ENCODE data around the gene HOXC4. TPM values are rescaled to one million over a fixed set of nuclear protein-coding genes. Genes with fewer than 3 reads are reported as not detected.
"Not testable (repeated sequence)": the region's sequence is repeated elsewhere in the genome, so short reads cannot be mapped to it uniquely, and the experiment has no call there.

Gene HOXC4
- total and polyA plus RNA-seq, 2 donors: 0.19 to 0.37 TPM

- H3K4me1 ChIP-seq (ENCODE audit: control insufficient read depth in 2 of 2, insufficient read depth in 2 of 2, low read length in 2 of 2); H3K4me3 ChIP-seq (ENCODE audit: low read length in 2 of 2); H3K27ac ChIP-seq (ENCODE audit: low read depth in 1 of 2, low read length in 1 of 2); DNase-seq (ENCODE audit: low read depth in 6 of 9, low spot score in 9 of 9); H3K9me3 ChIP-seq (ENCODE audit: control insufficient read depth in 2 of 2, insufficient read depth in 1 of 2, low read length in 1 of 2); H3K36me3 ChIP-seq (ENCODE audit: control insufficient read depth in 2 of 2, insufficient read depth in 2 of 2, low read length in 1 of 2): not testable (repeated sequence)
- WGBS: 4% methylated on average over 37 of the region's 37 CpGs
- H3K27me3 ChIP-seq (ENCODE audit: control insufficient read depth in 2 of 2, insufficient read depth in 1 of 2, low read length in 1 of 2): peaks cover 6 to 45% of the 10 kb centered on the region in 2 donors
Observed at GRCh38 chr12:54090312-54090711, 36.7 kb downstream of the HOXC4 start.

- not testable (repeated sequence) for H3K4me3 ChIP-seq (ENCODE audit: low read length in 2 of 2); H3K9me3 ChIP-seq (ENCODE audit: control insufficient read depth in 2 of 2, insufficient read depth in 1 of 2, low read length in 1 of 2)
Observed at GRCh38 chr12:54092943-54093342, 39.3 kb downstream of the HOXC4 start.

GRCh38 chr12:54095928-54096327, 42.3 kb downstream of the HOXC4 start:
- WGBS: 74% methylated on average over 5 of the region's 5 CpGs
- peaks cover 4 to 28% of the 10 kb centered on the region in 2 donors for H3K27me3 ChIP-seq (ENCODE audit: control insufficient read depth in 2 of 2, insufficient read depth in 1 of 2, low read length in 1 of 2)
- not testable (repeated sequence) for H3K36me3 ChIP-seq (ENCODE audit: control insufficient read depth in 2 of 2, insufficient read depth in 2 of 2, low read length in 1 of 2); H3K9me3 ChIP-seq (ENCODE audit: control insufficient read depth in 2 of 2, insufficient read depth in 1 of 2, low read length in 1 of 2); H3K4me1 ChIP-seq (ENCODE audit: control insufficient read depth in 2 of 2, insufficient read depth in 2 of 2, low read length in 2 of 2); H3K27ac ChIP-seq (ENCODE audit: low read depth in 1 of 2, low read length in 1 of 2); DNase-seq (ENCODE audit: low read depth in 6 of 9, low spot score in 9 of 9); H3K4me3 ChIP-seq (ENCODE audit: low read length in 2 of 2)

More at GRCh38 chr12:54092943-54093342, 39.3 kb downstream of the HOXC4 start:
- not testable (repeated sequence) for DNase-seq (ENCODE audit: low read depth in 6 of 9, low spot score in 9 of 9); H3K27ac ChIP-seq (ENCODE audit: low read depth in 1 of 2, low read length in 1 of 2); H3K4me1 ChIP-seq (ENCODE audit: control insufficient read depth in 2 of 2, insufficient read depth in 2 of 2, low read length in 2 of 2); H3K36me3 ChIP-seq (ENCODE audit: control insufficient read depth in 2 of 2, insufficient read depth in 2 of 2, low read length in 1 of 2)
- H3K27me3 ChIP-seq (ENCODE audit: control insufficient read depth in 2 of 2, insufficient read depth in 1 of 2, low read length in 1 of 2): peaks cover 6 to 42% of the 10 kb centered on the region in 2 donors
- 57% methylated on average over 2 of the region's 2 CpGs for WGBS

GRCh38 chr12:54098644-54099043, 45.0 kb downstream of the HOXC4 start:
- not testable (repeated sequence) for H3K4me1 ChIP-seq (ENCODE audit: control insufficient read depth in 2 of 2, insufficient read depth in 2 of 2, low read length in 2 of 2); H3K36me3 ChIP-seq (ENCODE audit: control insufficient read depth in 2 of 2, insufficient read depth in 2 of 2, low read length in 1 of 2); DNase-seq (ENCODE audit: low read depth in 6 of 9, low spot score in 9 of 9); H3K4me3 ChIP-seq (ENCODE audit: low read length in 2 of 2); H3K9me3 ChIP-seq (ENCODE audit: control insufficient read depth in 2 of 2, insufficient read depth in 1 of 2, low read length in 1 of 2); H3K27ac ChIP-seq (ENCODE audit: low read depth in 1 of 2, low read length in 1 of 2)
- H3K27me3 ChIP-seq (ENCODE audit: control insufficient read depth in 2 of 2, insufficient read depth in 1 of 2, low read length in 1 of 2): peaks cover 0 to 22% of the 10 kb centered on the region in 2 donors
- 80% methylated on average over 2 of the region's 2 CpGs for WGBS

- not testable (repeated sequence) for H3K36me3 ChIP-seq (ENCODE audit: control insufficient read depth in 2 of 2, insufficient read depth in 2 of 2, low read length in 1 of 2); H3K9me3 ChIP-seq (ENCODE audit: control insufficient read depth in 2 of 2, insufficient read depth in 1 of 2, low read length in 1 of 2)
- 79% methylated on average over 6 of the region's 6 CpGs for WGBS
Observed at GRCh38 chr12:54100588-54100987, 47.0 kb downstream of the HOXC4 start.

GRCh38 chr12:54102223-54102622, 48.6 kb downstream of the HOXC4 start:
- WGBS: 47% methylated on average over 6 of the region's 6 CpGs
- H3K27ac ChIP-seq (ENCODE audit: low read depth in 1 of 2, low read length in 1 of 2); H3K4me3 ChIP-seq (ENCODE audit: low read length in 2 of 2); DNase-seq (ENCODE audit: low read depth in 6 of 9, low spot score in 9 of 9); H3K36me3 ChIP-seq (ENCODE audit: control insufficient read depth in 2 of 2, insufficient read depth in 2 of 2, low read length in 1 of 2); H3K4me1 ChIP-seq (ENCODE audit: control insufficient read depth in 2 of 2, insufficient read depth in 2 of 2, low read length in 2 of 2); H3K9me3 ChIP-seq (ENCODE audit: control insufficient read depth in 2 of 2, insufficient read depth in 1 of 2, low read length in 1 of 2): not testable (repeated sequence)
- H3K27me3 ChIP-seq (ENCODE audit: control insufficient read depth in 2 of 2, insufficient read depth in 1 of 2, low read length in 1 of 2): peaks cover 5 to 31% of the 10 kb centered on the region in 2 donors

More at GRCh38 chr12:54100588-54100987, 47.0 kb downstream of the HOXC4 start:
- not testable (repeated sequence) for H3K4me1 ChIP-seq (ENCODE audit: control insufficient read depth in 2 of 2, insufficient read depth in 2 of 2, low read length in 2 of 2); H3K27ac ChIP-seq (ENCODE audit: low read depth in 1 of 2, low read length in 1 of 2); DNase-seq (ENCODE audit: low read depth in 6 of 9, low spot score in 9 of 9); H3K4me3 ChIP-seq (ENCODE audit: low read length in 2 of 2)
- peaks cover 0 to 25% of the 10 kb centered on the region in 2 donors for H3K27me3 ChIP-seq (ENCODE audit: control insufficient read depth in 2 of 2, insufficient read depth in 1 of 2, low read length in 1 of 2)

GRCh38 chr12:54103827-54104226, 50.2 kb downstream of the HOXC4 start:
- not testable (repeated sequence) for H3K4me1 ChIP-seq (ENCODE audit: control insufficient read depth in 2 of 2, insufficient read depth in 2 of 2, low read length in 2 of 2); DNase-seq (ENCODE audit: low read depth in 6 of 9, low spot score in 9 of 9); H3K27ac ChIP-seq (ENCODE audit: low read depth in 1 of 2, low read length in 1 of 2); H3K4me3 ChIP-seq (ENCODE audit: low read length in 2 of 2); H3K36me3 ChIP-seq (ENCODE audit: control insufficient read depth in 2 of 2, insufficient read depth in 2 of 2, low read length in 1 of 2); H3K9me3 ChIP-seq (ENCODE audit: control insufficient read depth in 2 of 2, insufficient read depth in 1 of 2, low read length in 1 of 2)
- 88% methylated on average over 1 of the region's 1 CpG for WGBS
- peaks cover 8 to 41% of the 10 kb centered on the region in 2 donors for H3K27me3 ChIP-seq (ENCODE audit: control insufficient read depth in 2 of 2, insufficient read depth in 1 of 2, low read length in 1 of 2)

Other genes with a start within 250 kb of the HOXC4 start
- gene HOXC13, start 115.0 kb upstream of the HOXC4 start, total RNA-seq: 0.05 TPM
- gene HOXC13, start 115.0 kb upstream of the HOXC4 start, polyA plus RNA-seq: 0.07 TPM
- gene HOXC12, start 98.9 kb upstream of the HOXC4 start, total RNA-seq: 0.05 TPM
- gene HOXC12, start 98.9 kb upstream of the HOXC4 start, polyA plus RNA-seq: 0.07 TPM
- gene HOXC11, start 80.7 kb upstream of the HOXC4 start, total RNA-seq: not detected
- gene HOXC11, start 80.7 kb upstream of the HOXC4 start, polyA plus RNA-seq: 0.21 TPM
- not detected for gene HOTAIR, start 78.9 kb upstream of the HOXC4 start, total RNA-seq
- gene HOTAIR, start 78.9 kb upstream of the HOXC4 start, polyA plus RNA-seq: 0.25 TPM
- gene HOXC10, start 68.7 kb upstream of the HOXC4 start, total RNA-seq: not detected
- 0.14 TPM for gene HOXC10, start 68.7 kb upstream of the HOXC4 start, polyA plus RNA-seq
- 0.09 TPM for gene HOXC9, start 53.7 kb upstream of the HOXC4 start, total RNA-seq
- 0.43 TPM for gene HOXC9, start 53.7 kb upstream of the HOXC4 start, polyA plus RNA-seq
- gene HOXC8, start 44.9 kb upstream of the HOXC4 start, total RNA-seq: not detected
- gene HOXC8, start 44.9 kb upstream of the HOXC4 start, polyA plus RNA-seq: 0.21 TPM
- 0.14 TPM for gene HOXC6, start 25.4 kb upstream of the HOXC4 start, total RNA-seq
- gene HOXC6, start 25.4 kb upstream of the HOXC4 start, polyA plus RNA-seq: 0.43 TPM
- gene HOXC5, start 20.8 kb upstream of the HOXC4 start, total RNA-seq: 0.05 TPM
- gene HOXC5, start 20.8 kb upstream of the HOXC4 start, polyA plus RNA-seq: not detected
- gene SMUG1, start 135.2 kb downstream of the HOXC4 start, total RNA-seq: 23.5 TPM
- gene SMUG1, start 135.2 kb downstream of the HOXC4 start, polyA plus RNA-seq: 28.4 TPM
- gene CBX5, start 226.3 kb downstream of the HOXC4 start, total RNA-seq: 48.1 TPM
- 8.4 TPM for gene CBX5, start 226.3 kb downstream of the HOXC4 start, polyA plus RNA-seq
- 762 TPM for gene HNRNPA1, start 226.9 kb downstream of the HOXC4 start, total RNA-seq
- 1,267 TPM for gene HNRNPA1, start 226.9 kb downstream of the HOXC4 start, polyA plus RNA-seq
- 4.7 TPM for gene NFE2, start 247.2 kb downstream of the HOXC4 start, total RNA-seq
- gene NFE2, start 247.2 kb downstream of the HOXC4 start, polyA plus RNA-seq: 2.8 TPM